ENCODE data around the gene LPO.

LPO gene

GRCh38 chr17:58207451-58207850 lies 30.9 kb upstream of the LPO start:
- no peak overlapping the region for H3K27ac ChIP-seq (ENCODE audit: low read length)
- peaks cover 34% of the 10 kb centered on the region for H3K36me3 ChIP-seq (ENCODE audit: insufficient read depth, low read depth, low read length)
- H3K9ac ChIP-seq (ENCODE audit: low read depth, low read length) = no peak overlapping the region
- H3K4me3 ChIP-seq (ENCODE audit: low read length) = no peak overlapping the region
- H3K4me1 ChIP-seq (ENCODE audit: insufficient read depth, low read length) = no peaks in the 10 kb centered on the region
- no peaks in the 10 kb centered on the region for H3K9me3 ChIP-seq (ENCODE audit: insufficient read depth, low read depth, low read length)
- no peaks in the 10 kb centered on the region for H3K27me3 ChIP-seq (ENCODE audit: insufficient read depth, low read length)

DNA sequence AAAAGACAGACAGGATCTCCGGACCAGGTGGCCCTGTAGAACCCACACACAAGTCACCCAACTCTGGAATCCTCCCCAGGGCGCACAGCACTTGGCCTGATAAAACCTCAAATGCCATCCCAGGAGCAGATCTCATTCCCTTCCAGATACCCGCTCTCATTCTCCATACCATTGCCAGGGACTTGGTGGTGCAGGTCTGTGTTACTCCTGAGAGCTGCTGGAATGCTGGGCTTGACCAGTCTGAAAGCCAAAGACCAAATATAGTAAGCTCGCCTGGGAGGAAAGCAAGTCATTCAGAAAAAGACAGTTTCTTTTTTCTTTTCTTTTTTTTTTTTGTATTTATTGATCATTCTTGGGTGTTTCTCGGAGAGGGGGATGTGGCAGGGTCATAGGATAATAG lies 30.0 kb upstream of the LPO start:
- Histone ChIP-seq H3K27me3 (ENCODE audit: insufficient read depth, low read length) (no peaks in the 10 kb centered on the region), H3K9ac (ENCODE audit: low read depth, low read length) (no peak overlapping the region), H3K9me3 (ENCODE audit: insufficient read depth, low read depth, low read length) (no peaks in the 10 kb centered on the region), H3K4me1 (ENCODE audit: insufficient read depth, low read length) (no peaks in the 10 kb centered on the region), H3K36me3 (ENCODE audit: insufficient read depth, low read depth, low read length) (peaks cover 34% of the 10 kb centered on the region), H3K27ac (ENCODE audit: low read length) (no peak overlapping the region), H3K4me3 (ENCODE audit: low read length) (no peak overlapping the region)

GRCh38 chr17:58210922-58211321 lies 27.5 kb upstream of the LPO start:
- H3K36me3 ChIP-seq (ENCODE audit: insufficient read depth, low read depth, low read length) = peaks cover 35% of the 10 kb centered on the region
- no peak overlapping the region for H3K9ac ChIP-seq (ENCODE audit: low read depth, low read length)
- no peak overlapping the region for H3K27ac ChIP-seq (ENCODE audit: low read length)
- no peaks in the 10 kb centered on the region for H3K4me1 ChIP-seq (ENCODE audit: insufficient read depth, low read length)
- no peak overlapping the region for H3K4me3 ChIP-seq (ENCODE audit: low read length)
- no peaks in the 10 kb centered on the region for H3K9me3 ChIP-seq (ENCODE audit: insufficient read depth, low read depth, low read length)
- no peaks in the 10 kb centered on the region for H3K27me3 ChIP-seq (ENCODE audit: insufficient read depth, low read length)

DNA sequence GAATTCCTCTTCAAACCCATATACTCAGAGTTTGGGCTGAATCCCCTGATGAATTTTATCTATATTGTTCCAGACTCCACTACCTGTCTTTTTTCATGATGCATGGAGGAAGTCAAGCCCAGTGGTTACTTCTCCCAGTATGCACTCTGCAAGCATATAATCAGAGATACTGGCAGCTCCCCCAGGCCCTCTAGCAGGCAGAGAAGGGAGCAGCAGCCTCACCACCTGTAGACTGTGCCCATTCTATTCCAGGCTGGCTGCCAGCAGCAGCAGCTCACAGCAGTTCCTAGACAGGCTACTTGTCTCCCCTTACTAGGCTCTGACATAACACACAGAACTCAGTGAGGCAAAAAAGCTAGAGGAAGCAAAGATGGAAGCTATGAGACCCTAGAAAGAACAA lies 22.7 kb upstream of the LPO start:
- Histone ChIP-seq H3K9ac (ENCODE audit: low read depth, low read length) (no peak overlapping the region), H3K36me3 (ENCODE audit: insufficient read depth, low read depth, low read length) (peaks cover 15% of the 10 kb centered on the region), H3K9me3 (ENCODE audit: insufficient read depth, low read depth, low read length) (no peaks in the 10 kb centered on the region), H3K27ac (ENCODE audit: low read length) (no peak overlapping the region), H3K27me3 (ENCODE audit: insufficient read depth, low read length) (peaks cover 9% of the 10 kb centered on the region; the same call in 1 of the 2 replicates), H3K4me3 (ENCODE audit: low read length) (no peak overlapping the region), H3K4me1 (ENCODE audit: insufficient read depth, low read length) (no peaks in the 10 kb centered on the region)

- Histone ChIP-seq H3K27ac (ENCODE audit: low read length) (no peak overlapping the region), H3K36me3 (ENCODE audit: insufficient read depth, low read depth, low read length) (peaks cover 9% of the 10 kb centered on the region; the same call in 1 of the 2 replicates), H3K4me1 (ENCODE audit: insufficient read depth, low read length) (no peaks in the 10 kb centered on the region), H3K9ac (ENCODE audit: low read depth, low read length) (no peak overlapping the region), H3K9me3 (ENCODE audit: insufficient read depth, low read depth, low read length) (no peaks in the 10 kb centered on the region), H3K4me3 (ENCODE audit: low read length) (no peak overlapping the region), H3K27me3 (ENCODE audit: insufficient read depth, low read length) (peaks cover 9% of the 10 kb centered on the region; the same call in 1 of the 2 replicates)
Observed at GRCh38 chr17:58217766-58218165, 20.6 kb upstream of the LPO start.

- Histone ChIP-seq H3K27me3 (ENCODE audit: insufficient read depth, low read length) (peaks cover 9% of the 10 kb centered on the region; the same call in 1 of the 2 replicates), H3K4me3 (ENCODE audit: low read length) (peak within 1 kb of the TSS; percentile 86), H3K27ac (ENCODE audit: low read length) (no peak within 1 kb of the TSS)
Observed at GRCh38 chr17:58219007-58219788, 19.2 kb upstream of the LPO start, which contains the start of gene MKS1. MKS1 (minus strand) TSS chr17:58219255; CDS start chr17:58219230, 25 bp downstream.

DNA sequence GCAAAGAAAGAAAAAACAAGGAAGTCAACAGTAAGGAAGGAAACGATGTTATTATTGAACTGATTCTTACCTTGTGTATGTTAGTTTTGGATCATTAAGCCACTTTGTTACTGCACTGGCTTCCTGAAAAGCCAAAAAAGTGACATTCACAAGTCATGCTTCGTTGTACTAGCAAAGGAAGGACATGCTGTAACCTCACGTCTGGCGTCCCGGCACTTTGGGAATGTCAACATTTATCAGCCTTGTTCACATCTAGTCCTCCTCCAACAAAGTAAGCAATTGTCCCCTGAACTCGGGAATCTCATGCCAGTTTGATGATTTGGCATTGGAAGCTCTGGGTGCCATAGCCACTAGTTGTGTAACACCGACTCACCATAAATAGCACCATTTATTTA lies 18.6 kb upstream of the LPO start:
- H3K27ac ChIP-seq (ENCODE audit: low read length) = no peak overlapping the region
- no peak overlapping the region for H3K9ac ChIP-seq (ENCODE audit: low read depth, low read length)
- peaks cover 9% of the 10 kb centered on the region; the same call in 1 of the 2 replicates for H3K36me3 ChIP-seq (ENCODE audit: insufficient read depth, low read depth, low read length)
- peaks cover 9% of the 10 kb centered on the region; the same call in 1 of the 2 replicates for H3K27me3 ChIP-seq (ENCODE audit: insufficient read depth, low read length)
- no peaks in the 10 kb centered on the region for H3K4me1 ChIP-seq (ENCODE audit: insufficient read depth, low read length)
- H3K4me3 ChIP-seq (ENCODE audit: low read length) = peak overlapping the region; percentile 86; the same call in 1 of the 2 replicates
- H3K9me3 ChIP-seq (ENCODE audit: insufficient read depth, low read depth, low read length) = no peaks in the 10 kb centered on the region

More at GRCh38 chr17:58219007-58219788, 19.2 kb upstream of the LPO start, which contains the start of gene MKS1:
- Histone ChIP-seq H3K9me3 (ENCODE audit: insufficient read depth, low read depth, low read length) (no peaks in the 10 kb centered on the region), H3K9ac (ENCODE audit: low read depth, low read length) (peak within 1 kb of the TSS; percentile 81), H3K4me1 (ENCODE audit: insufficient read depth, low read length) (no peaks in the 10 kb centered on the region), H3K36me3 (ENCODE audit: insufficient read depth, low read depth, low read length) (peaks cover 9% of the 10 kb centered on the region; the same call in 1 of the 2 replicates)

GRCh38 chr17:58224315-58224714 lies 14.1 kb upstream of the LPO start:
- Histone ChIP-seq H3K27ac (ENCODE audit: low read length) (no peak overlapping the region), H3K27me3 (ENCODE audit: insufficient read depth, low read length) (peaks cover 39% of the 10 kb centered on the region)

DNA sequence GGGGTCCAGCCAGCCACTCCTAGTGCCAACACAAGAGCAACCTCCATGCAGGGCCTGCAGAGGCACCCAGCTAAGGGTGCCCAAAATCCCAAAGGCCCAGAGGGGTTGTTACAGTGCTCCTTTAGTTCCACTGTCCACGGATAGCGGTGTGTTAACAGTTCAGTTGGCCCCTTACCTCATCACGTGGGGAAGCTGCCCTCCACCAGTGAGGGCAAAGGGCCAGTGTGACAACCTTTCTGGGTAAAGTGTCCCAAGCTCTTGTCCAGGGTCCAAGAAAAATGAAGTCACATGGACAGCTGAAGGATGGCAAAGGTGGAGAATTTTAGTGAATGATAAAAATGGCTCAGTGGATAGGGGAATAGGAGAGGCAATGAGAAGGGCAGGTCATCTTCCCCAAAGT lies 10.7 kb upstream of the LPO start:
- Histone ChIP-seq H3K9ac (ENCODE audit: low read depth, low read length) (no peak overlapping the region), H3K27ac (ENCODE audit: low read length) (no peak overlapping the region), H3K9me3 (ENCODE audit: insufficient read depth, low read depth, low read length) (no peaks in the 10 kb centered on the region), H3K4me1 (ENCODE audit: insufficient read depth, low read length) (peaks cover 8% of the 10 kb centered on the region; the same call in 1 of the 2 replicates), H3K27me3 (ENCODE audit: insufficient read depth, low read length) (peaks cover 60% of the 10 kb centered on the region), H3K36me3 (ENCODE audit: insufficient read depth, low read depth, low read length) (no peaks in the 10 kb centered on the region), H3K4me3 (ENCODE audit: low read length) (no peak overlapping the region)

More at GRCh38 chr17:58224315-58224714, 14.1 kb upstream of the LPO start:
- H3K9me3 ChIP-seq (ENCODE audit: insufficient read depth, low read depth, low read length) = no peaks in the 10 kb centered on the region
- no peak overlapping the region for H3K9ac ChIP-seq (ENCODE audit: low read depth, low read length)
- no peak overlapping the region for H3K4me3 ChIP-seq (ENCODE audit: low read length)
- no peaks in the 10 kb centered on the region for H3K36me3 ChIP-seq (ENCODE audit: insufficient read depth, low read depth, low read length)
- H3K4me1 ChIP-seq (ENCODE audit: insufficient read depth, low read length) = peaks cover 7% of the 10 kb centered on the region; the same call in 1 of the 2 replicates

GRCh38 chr17:58228679-58229078 lies 9.7 kb upstream of the LPO start:
- H3K9ac ChIP-seq (ENCODE audit: low read depth, low read length) = no peak overlapping the region
- no peaks in the 10 kb centered on the region for H3K36me3 ChIP-seq (ENCODE audit: insufficient read depth, low read depth, low read length)
- peaks cover 8% of the 10 kb centered on the region; the same call in 1 of the 2 replicates for H3K4me1 ChIP-seq (ENCODE audit: insufficient read depth, low read length)
- H3K9me3 ChIP-seq (ENCODE audit: insufficient read depth, low read depth, low read length) = no peaks in the 10 kb centered on the region
- H3K4me3 ChIP-seq (ENCODE audit: low read length) = no peak overlapping the region
- peaks cover 62% of the 10 kb centered on the region for H3K27me3 ChIP-seq (ENCODE audit: insufficient read depth, low read length)
- H3K27ac ChIP-seq (ENCODE audit: low read length) = no peak overlapping the region

GRCh38 chr17:58229384-58229783 lies 9.0 kb upstream of the LPO start:
- Histone ChIP-seq H3K9ac (ENCODE audit: low read depth, low read length) (no peak overlapping the region), H3K9me3 (ENCODE audit: insufficient read depth, low read depth, low read length) (no peaks in the 10 kb centered on the region), H3K36me3 (ENCODE audit: insufficient read depth, low read depth, low read length) (no peaks in the 10 kb centered on the region), H3K4me3 (ENCODE audit: low read length) (no peak overlapping the region), H3K4me1 (ENCODE audit: insufficient read depth, low read length) (peaks cover 8% of the 10 kb centered on the region; the same call in 1 of the 2 replicates), H3K27me3 (ENCODE audit: insufficient read depth, low read length) (peaks cover 64% of the 10 kb centered on the region), H3K27ac (ENCODE audit: low read length) (no peak overlapping the region)

GRCh38 chr17:58229881-58230280 lies 8.5 kb upstream of the LPO start:
- Histone ChIP-seq H3K27ac (ENCODE audit: low read length) (no peak overlapping the region), H3K27me3 (ENCODE audit: insufficient read depth, low read length) (peaks cover 69% of the 10 kb centered on the region), H3K4me1 (ENCODE audit: insufficient read depth, low read length) (peaks cover 8% of the 10 kb centered on the region; the same call in 1 of the 2 replicates), H3K9ac (ENCODE audit: low read depth, low read length) (no peak overlapping the region), H3K36me3 (ENCODE audit: insufficient read depth, low read depth, low read length) (no peaks in the 10 kb centered on the region), H3K4me3 (ENCODE audit: low read length) (no peak overlapping the region), H3K9me3 (ENCODE audit: insufficient read depth, low read depth, low read length) (no peaks in the 10 kb centered on the region)

All from iPS-20b (cell line).